Neuronal stem cell (in vitro differentiated cells): ENCODE results near the gene OMP.
A peak's percentile ranks its signal among the peaks of the same experiment; 100 is the strongest.

ENCODE experiments used
- DNase-seq: peaks from one replicate; pipeline ENCODE4 v3.0.0-alpha.2; 2013; ENCODE audit warnings: low spot score
- H2AFZ ChIP-seq: one replicate; pipeline ENCODE4 v1.6.1; 2013; ENCODE audit warnings: mild to moderate bottlenecking, low read length, inconsistent platforms
- H2AK5ac ChIP-seq: 2 replicates; pipeline ENCODE4 v1.6.1; 2013; ENCODE audit warnings: low read depth, mild to moderate bottlenecking, inconsistent platforms, low read length, moderate library complexity, mixed read lengths
- H2BK120ac ChIP-seq: 2 replicates; pipeline ENCODE4 v1.6.1; 2013; ENCODE audit warnings: low read depth, mild to moderate bottlenecking, inconsistent platforms, low read length, moderate library complexity, mixed read lengths
- H2BK12ac ChIP-seq: one replicate; pipeline ENCODE4 v1.6.1; 2013; ENCODE audit warnings: low read length, inconsistent platforms
- H2BK15ac ChIP-seq: 2 replicates; pipeline ENCODE4 v1.6.1; 2013; ENCODE audit warnings: mild to moderate bottlenecking, low read length, inconsistent platforms, mixed read lengths
- H2BK5ac ChIP-seq: one replicate; pipeline ENCODE4 v1.6.1; 2013; ENCODE audit warnings: inconsistent platforms, mild to moderate bottlenecking, low read length, moderate library complexity
- H3K14ac ChIP-seq: one replicate; pipeline ENCODE4 v1.6.1; 2013; ENCODE audit warnings: low read length, inconsistent platforms
- H3K18ac ChIP-seq: 2 replicates; pipeline ENCODE4 v1.6.1; 2013; ENCODE audit warnings: low read length, inconsistent platforms
- H3K23ac ChIP-seq: 2 replicates; pipeline ENCODE4 v1.6.1; 2013; ENCODE audit warnings: low read depth, mild to moderate bottlenecking, mixed read lengths, low read length, inconsistent platforms; ENCODE audit not compliant: poor library complexity
- H3K27ac ChIP-seq: replicated peaks from 3 replicates; pipeline ENCODE4 v1.5.1; 2013; ENCODE audit warnings: low read length, inconsistent platforms
- H3K27me3 ChIP-seq, 3 experiments: 2 replicates each; pipeline ENCODE4 v1.6.1; 2013; ENCODE audit warnings: low read length in 3 of 3, mild to moderate bottlenecking in 2 of 3, inconsistent platforms in 1 of 3, low read depth in 1 of 3, mixed read lengths in 1 of 3, moderate library complexity in 1 of 3; ENCODE audit not compliant: control insufficient read depth in 3 of 3, insufficient read depth in 3 of 3
- H3K36me3 ChIP-seq, 2 donors: replicated peaks in 1 of 2; 2 replicates each; pipeline ENCODE4 v1.6.1; 2013; ENCODE audit warnings: low read length in 2 of 2; ENCODE audit not compliant: control insufficient read depth in 2 of 2, insufficient read depth in 2 of 2
- H3K4ac ChIP-seq: 2 replicates; pipeline ENCODE4 v1.6.1; 2013; ENCODE audit warnings: inconsistent platforms, mild to moderate bottlenecking, low read length, moderate library complexity
- H3K4me1 ChIP-seq, 2 donors: 1 replicate in 1 of 2; 2 replicates in 1 of 2; pipeline ENCODE4 v1.6.1; 2013; ENCODE audit warnings: low read length in 2 of 2, low read depth in 1 of 2; ENCODE audit not compliant: control insufficient read depth in 2 of 2, insufficient read depth in 1 of 2
- H3K4me2 ChIP-seq: one replicate; pipeline ENCODE4 v1.6.1; 2013; ENCODE audit warnings: mild to moderate bottlenecking, low read length, inconsistent platforms; ENCODE audit not compliant: insufficient read depth, poor library complexity, severe bottlenecking
- H3K4me3 ChIP-seq, 2 donors: 2 replicates each; pipeline ENCODE4 v1.5.1; 2013; ENCODE audit warnings: low read length in 2 of 2, mild to moderate bottlenecking in 2 of 2, inconsistent platforms in 1 of 2, moderate library complexity in 1 of 2
- H3K79me1 ChIP-seq: one replicate; pipeline ENCODE4 v1.6.1; 2013; ENCODE audit warnings: low read depth, mild to moderate bottlenecking, inconsistent platforms, low read length, moderate library complexity
- H3K9ac ChIP-seq: one replicate; pipeline ENCODE4 v1.6.1; 2013; ENCODE audit warnings: mild to moderate bottlenecking, low read depth, low read length, inconsistent platforms; ENCODE audit not compliant: poor library complexity
- H3K9me3 ChIP-seq, 2 donors: replicated peaks in 1 of 2; 2 replicates each; pipeline versions ENCODE3 to v1.6.1; 2013; ENCODE audit warnings: low read length in 2 of 2, mild to moderate bottlenecking in 2 of 2, inconsistent platforms in 1 of 2, low read depth in 1 of 2, mixed read lengths in 1 of 2, moderate library complexity in 1 of 2; ENCODE audit not compliant: control insufficient read depth in 2 of 2, insufficient read depth in 1 of 2
- H4K8ac ChIP-seq: one replicate; pipeline ENCODE4 v1.6.1; 2013; ENCODE audit warnings: low read depth, mild to moderate bottlenecking, inconsistent platforms, low read length, moderate library complexity
- H4K91ac ChIP-seq: one replicate; pipeline ENCODE4 v1.6.1; 2013; ENCODE audit warnings: low read length, low read depth, mild to moderate bottlenecking, inconsistent platforms; ENCODE audit not compliant: poor library complexity
- WGBS, 2 donors: extraction: QIAGEN DNeasy Blood & Tissue Kit; methylation state at CpG; one replicate each; pipeline ENCODE4 v1.1.7; 2013; ENCODE audit warnings: missing lambda C conversion rate in 2 of 2, mixed read lengths in 1 of 2; ENCODE audit not compliant: insufficient read length in 2 of 2, insufficient replicate concordance in 1 of 2; ENCODE audit errors: extremely low coverage in 2 of 2; 5-methylcytosine and 5-hydroxymethylcytosine counted together

Gene OMP

GRCh38 chr11:77119531-77119936 lies 16.9 kb downstream of the OMP start:
- Histone ChIP-seq H2BK15ac (no peak overlapping the region), H4K91ac (no peak overlapping the region), H2BK12ac (no peak overlapping the region), H4K8ac (no peak overlapping the region), H3K18ac (peak overlapping the region; percentile 5), H3K9ac (no peak overlapping the region), H3K27me3 (no peaks in the 10 kb centered on the region), H2AK5ac (no peak overlapping the region), H3K14ac (no peak overlapping the region), H2BK120ac (no peak overlapping the region), H3K27ac (no peak overlapping the region), H2AFZ (no peak overlapping the region), H3K23ac (no peak overlapping the region), H3K4me2 (no peak overlapping the region), H3K36me3 (peaks cover 0 to 95% of the 10 kb centered on the region in 2 donors), H3K4ac (no peak overlapping the region), H3K4me3 (no peak overlapping the region), H2BK5ac (no peak overlapping the region), H3K4me1 (peaks cover 0 to 7% of the 10 kb centered on the region in 2 donors), H3K9me3 (no peaks in the 10 kb centered on the region), H3K79me1 (peaks cover 1% of the 10 kb centered on the region)
- no CpG with 5 or more reads among the region's 9 CpGs for WGBS, 2 donors
- no peak for DNase-seq

- Histone ChIP-seq H2BK12ac (peak overlapping the region; percentile 34), H2AFZ (no peak overlapping the region), H3K79me1 (peaks cover 1% of the 10 kb centered on the region), H3K14ac (no peak overlapping the region), H4K91ac (no peak overlapping the region), H3K27ac (no peak overlapping the region), H2BK15ac (peak overlapping the region; percentile 9), H3K4me1 (peaks cover 0 to 7% of the 10 kb centered on the region in 2 donors), H3K4me3 (peak overlapping the region in 1 of 2 donors; percentile 56), H2BK5ac (peak overlapping the region; percentile 85), H3K23ac (peak overlapping the region; percentile 49), H2AK5ac (peak overlapping the region; percentile 44), H3K9ac (peak overlapping the region; percentile 17), H3K4me2 (no peak overlapping the region), H2BK120ac (peak overlapping the region; percentile 40), H3K9me3 (no peaks in the 10 kb centered on the region), H4K8ac (peak overlapping the region; percentile 9), H3K36me3 (peaks cover 0 to 96% of the 10 kb centered on the region in 2 donors), H3K4ac (no peak overlapping the region), H3K18ac (peak overlapping the region; percentile 33), H3K27me3 (no peaks in the 10 kb centered on the region)
- no CpG with 5 or more reads among the region's 19 CpGs for WGBS, 2 donors
- no peak for DNase-seq
Observed at GRCh38 chr11:77120571-77120970, 17.9 kb downstream of the OMP start.

GRCh38 chr11:77121096-77121640 lies 18.5 kb downstream of the OMP start:
- H3K27me3 ChIP-seq: no peaks in the 10 kb centered on the region
- peak overlapping the region; percentile 9 for H2BK15ac ChIP-seq
- H3K4ac ChIP-seq: no peak overlapping the region
- H3K4me3 ChIP-seq: no peak overlapping the region
- H3K9me3 ChIP-seq: no peaks in the 10 kb centered on the region
- H3K9ac ChIP-seq: peak overlapping the region; percentile 63
- H4K8ac ChIP-seq: no peak overlapping the region
- peaks cover 0 to 7% of the 10 kb centered on the region in 2 donors for H3K4me1 ChIP-seq
- peak overlapping the region; percentile 85 for H2BK5ac ChIP-seq
- H3K36me3 ChIP-seq: peaks cover 0 to 92% of the 10 kb centered on the region in 2 donors
- H4K91ac ChIP-seq: no peak overlapping the region
- H3K4me2 ChIP-seq: no peak overlapping the region
- no peak for DNase-seq
- no CpG with 5 or more reads among the region's 10 CpGs for WGBS, 2 donors
- H3K14ac ChIP-seq: no peak overlapping the region
- H3K18ac ChIP-seq: no peak overlapping the region
- no peak overlapping the region for H2AFZ ChIP-seq
- H2BK12ac ChIP-seq: no peak overlapping the region
- H3K79me1 ChIP-seq: peaks cover 1% of the 10 kb centered on the region
- H2BK120ac ChIP-seq: no peak overlapping the region
- no peak overlapping the region for H2AK5ac ChIP-seq
- H3K23ac ChIP-seq: no peak overlapping the region
- no peak overlapping the region for H3K27ac ChIP-seq

GRCh38 chr11:77121876-77122575 lies 19.4 kb downstream of the OMP start:
- no peak overlapping the region for H3K4ac ChIP-seq

More at GRCh38 chr11:77121876-77122575, 19.4 kb downstream of the OMP start:
- no peak overlapping the region for H3K9ac ChIP-seq
- no peak overlapping the region for H3K18ac ChIP-seq
- H3K27ac ChIP-seq: no peak overlapping the region
- peaks cover 0 to 84% of the 10 kb centered on the region in 2 donors for H3K36me3 ChIP-seq
- no peak overlapping the region for H2BK12ac ChIP-seq
- H2BK120ac ChIP-seq: no peak overlapping the region
- no peak overlapping the region for H2AK5ac ChIP-seq
- peaks cover 2 to 5% of the 10 kb centered on the region in 2 donors for H3K4me1 ChIP-seq
- DNase-seq: no peak
- H3K9me3 ChIP-seq: no peaks in the 10 kb centered on the region
- no peak overlapping the region for H2BK5ac ChIP-seq
- no CpG with 5 or more reads among the region's 8 CpGs for WGBS, 2 donors
- H3K14ac ChIP-seq: no peak overlapping the region
- peaks cover 1% of the 10 kb centered on the region for H3K79me1 ChIP-seq
- H3K4me3 ChIP-seq: peak overlapping the region in 1 of 2 donors; percentile 25
- no peak overlapping the region for H4K91ac ChIP-seq
- H3K23ac ChIP-seq: no peak overlapping the region
- H2BK15ac ChIP-seq: no peak overlapping the region
- H2AFZ ChIP-seq: no peak overlapping the region
- no peak overlapping the region for H3K4me2 ChIP-seq
- H3K27me3 ChIP-seq: no peaks in the 10 kb centered on the region
- H4K8ac ChIP-seq: no peak overlapping the region
